Right cardiac atrium (tissue), 5 donors: ENCODE results near the gene NSD2. TPM values are rescaled to one million over a fixed set of nuclear protein-coding genes. Genes with fewer than 3 reads are reported as not detected.

Experiments
- microRNA-seq, 2 donors: library from miRNA; unstranded; fragments of <30 nt; microRNA quantifications; one replicate each; pipeline ENCODE4 v1.2.0, GENCODE V29; 2020 to 2021
- polyA plus RNA-seq: library from polyadenylated mRNA; stranded (reverse); fragments of 200-250 nt; gene quantifications from one replicate; pipeline ENCODE4 v1.2.3, GENCODE V29; 2013
- total RNA-seq, 4 donors: library from RNA; stranded (reverse); fragmentation: NEBNext Ultra II Directional; extraction: Animal tissue kit (Norgen Biotek cat#: 25700); gene quantifications; one replicate each; pipeline ENCODE4 v1.2.1, GENCODE V29; 2021
- donor health status: healthy with polysubstance abuse.
- donor health status: DM: no; HTN: yes; CAD: no.
- donor health status: DM: no; HTN: no; CAD: no.
- donor health status: DM: no; HTN: yes; CAD: no; lungs with severe emphysema.
- donor health status: DM: yes; HTN: yes; CAD: no.

NSD2 gene
- total and polyA plus RNA-seq, 5 donors: 10.8 to 52.0 (median 44.6) TPM

Small RNA genes lying within 50 kb of the gene (microRNA-seq; reads per million reads assigned to microRNA genes)
- 0 to 0.54 reads per million in 2 donors for gene MIR943

Other genes starting within 250 kb of the NSD2 start
- 1 to 10 TPM; 1.1 to 1.6 (median 1.1) TPM for gene FAM53A, start 187.1 kb upstream of the NSD2 start, total RNA-seq
- 1.4 TPM for gene FAM53A, start 187.1 kb upstream of the NSD2 start, polyA plus RNA-seq
- 10 to 100 TPM; 13.4 to 16.1 (median 14.8) TPM for gene SLBP, start 159.1 kb upstream of the NSD2 start, total RNA-seq
- gene SLBP, start 159.1 kb upstream of the NSD2 start, polyA plus RNA-seq: 12.2 TPM
- gene TMEM129, start 150.1 kb upstream of the NSD2 start, total RNA-seq: 10 to 100 TPM; 43.0 to 59.2 (median 48.0) TPM
- gene TMEM129, start 150.1 kb upstream of the NSD2 start, polyA plus RNA-seq: 59.1 TPM
- gene TACC3, start 149.9 kb upstream of the NSD2 start, total RNA-seq: 10 to 100 TPM in 1 of 4 donors, 1 to 10 TPM in 3; 4.1 to 10.8 (median 6.5) TPM
- 6.3 TPM for gene TACC3, start 149.9 kb upstream of the NSD2 start, polyA plus RNA-seq
- gene FGFR3, start 78.1 kb upstream of the NSD2 start, total RNA-seq: 10 to 100 TPM in 1 of 4 donors, 1 to 10 TPM in 3; 6.4 to 17.5 (median 8.8) TPM
- gene FGFR3, start 78.1 kb upstream of the NSD2 start, polyA plus RNA-seq: 4.5 TPM
- gene LETM1, start 15.2 kb upstream of the NSD2 start, total RNA-seq: 10 to 100 TPM; 36.2 to 41.7 (median 38.4) TPM
- gene LETM1, start 15.2 kb upstream of the NSD2 start, polyA plus RNA-seq: 19.3 TPM
- gene NELFA, start 137.6 kb downstream of the NSD2 start, total RNA-seq: 10 to 100 TPM; 11.9 to 14.9 (median 13.6) TPM
- 11.2 TPM for gene NELFA, start 137.6 kb downstream of the NSD2 start, polyA plus RNA-seq
- 1 to 10 TPM; 2.9 to 5.2 (median 3.6) TPM for gene NAT8L, start 187.9 kb downstream of the NSD2 start, total RNA-seq
- 2.8 TPM for gene NAT8L, start 187.9 kb downstream of the NSD2 start, polyA plus RNA-seq